CD14-positive monocyte (primary cell): ENCODE measurements around the gene KIRREL3. TPM values are rescaled to one million over a fixed set of nuclear protein-coding genes. Genes with fewer than 3 reads are reported as not detected.

ENCODE experiments used
- DNase-seq, 3 donors: peaks; one replicate each; pipeline ENCODE4 v3.0.0-alpha.2; 2011 to 2022
- H2AFZ ChIP-seq: 2 replicates; pipeline ENCODE4 v1.6.0; 2012; ENCODE audit warnings: mild to moderate bottlenecking, low read depth, low read length, inconsistent platforms; ENCODE audit not compliant: insufficient read depth, poor library complexity, severe bottlenecking
- H3K27ac ChIP-seq, 2 donors: 1 replicate in 1 of 2; 2 replicates in 1 of 2; pipeline ENCODE4 v1.5.1; 2012 to 2013; ENCODE audit warnings: low read length in 2 of 2, control low read depth in 1 of 2, inconsistent platforms in 1 of 2, low read depth in 1 of 2, mild to moderate bottlenecking in 1 of 2
- H3K27me3 ChIP-seq, 2 donors: one replicate each; pipeline versions ENCODE4 v1.6.0 to v1.6.1; 2011 to 2013; ENCODE audit warnings: low read length in 2 of 2; ENCODE audit not compliant: control insufficient read depth in 2 of 2, insufficient read depth in 2 of 2
- H3K36me3 ChIP-seq, 2 donors: replicated peaks in 1 of 2; 1 replicate in 1 of 2; 2 replicates in 1 of 2; pipeline versions ENCODE4 v1.5.1 to v1.6.1; 2012 to 2013; ENCODE audit warnings: low read length in 2 of 2, control low read depth in 1 of 2, inconsistent platforms in 1 of 2, mild to moderate bottlenecking in 1 of 2; ENCODE audit not compliant: insufficient read depth in 2 of 2, control insufficient read depth in 1 of 2
- H3K4me1 ChIP-seq, 2 donors: 1 replicate in 1 of 2; 2 replicates in 1 of 2; pipeline versions ENCODE4 v1.5.1 to v1.6.1; 2012 to 2013; ENCODE audit warnings: low read length in 2 of 2, control low read depth in 1 of 2, inconsistent platforms in 1 of 2, mild to moderate bottlenecking in 1 of 2, moderate library complexity in 1 of 2; ENCODE audit not compliant: insufficient read depth in 2 of 2, control insufficient read depth in 1 of 2
- H3K4me2 ChIP-seq: replicated peaks from 2 replicates; pipeline ENCODE3; 2012; ENCODE audit warnings: low read length, moderate library complexity, mild to moderate bottlenecking; ENCODE audit not compliant: poor library complexity, severe bottlenecking; ENCODE audit errors: extremely low read depth
- H3K4me3 ChIP-seq, 3 experiments: fragments of 200-600 bp in 1 of 3; sonication (generic) in 1 of 3; replicated peaks in 1 of 3; 1 replicate in 2 of 3; 2 replicates in 1 of 3; pipeline ENCODE4 v1.5.1; 2011 to 2013; ENCODE audit warnings: low read length in 3 of 3, mild to moderate bottlenecking in 3 of 3, control low read depth in 2 of 3, low read depth in 2 of 3, inconsistent platforms in 1 of 3, moderate library complexity in 1 of 3
- H3K79me2 ChIP-seq: 2 replicates; pipeline ENCODE4 v1.6.0; 2012; ENCODE audit warnings: mild to moderate bottlenecking, control low read depth, inconsistent platforms, low read length, moderate library complexity; ENCODE audit not compliant: insufficient read depth
- H3K9ac ChIP-seq: 2 replicates; pipeline ENCODE4 v1.6.0; 2017; ENCODE audit warnings: low read length, mild to moderate bottlenecking; ENCODE audit not compliant: insufficient read depth, poor library complexity, severe bottlenecking
- H3K9me3 ChIP-seq, 2 donors: replicated peaks in 1 of 2; 1 replicate in 1 of 2; 2 replicates in 1 of 2; pipeline versions ENCODE4 v1.5.1 to v1.6.1; 2012 to 2013; ENCODE audit warnings: low read length in 2 of 2, control low read depth in 1 of 2; ENCODE audit not compliant: control insufficient read depth in 1 of 2, insufficient read depth in 1 of 2
- H4K20me1 ChIP-seq: 2 replicates; pipeline ENCODE4 v1.6.0; 2012; ENCODE audit warnings: mild to moderate bottlenecking, low read length, control low read depth, moderate library complexity; ENCODE audit not compliant: insufficient read depth
- H3K27ac Mint-ChIP-seq, 7 donors: one replicate each; pipeline ENCODE4 v1.8.0; 2020; ENCODE audit warnings: mild to moderate bottlenecking in 7 of 7, mixed read lengths in 7 of 7, moderate library complexity in 6 of 7, inconsistent platforms in 2 of 7
- H3K27me3 Mint-ChIP-seq, 3 donors: one replicate each; pipeline ENCODE4 v1.8.0; 2021 to 2022; ENCODE audit warnings: low read depth in 3 of 3, mild to moderate bottlenecking in 3 of 3, mixed read lengths in 3 of 3, moderate library complexity in 3 of 3, inconsistent platforms in 1 of 3
- H3K36me3 Mint-ChIP-seq, 2 donors: one replicate each; pipeline ENCODE4 v1.8.0; 2020; ENCODE audit warnings: mixed read lengths in 2 of 2, inconsistent platforms in 1 of 2, mild to moderate bottlenecking in 1 of 2
- H3K4me1 Mint-ChIP-seq: one replicate; pipeline ENCODE4 v1.8.0; 2020; ENCODE audit warnings: mild to moderate bottlenecking, mixed read lengths
- H3K4me3 Mint-ChIP-seq, 2 donors: one replicate each; pipeline ENCODE4 v1.8.0; 2020; ENCODE audit warnings: mild to moderate bottlenecking in 2 of 2, mixed read lengths in 2 of 2, moderate library complexity in 1 of 2
- H3K9me3 Mint-ChIP-seq, 7 donors: one replicate each; pipeline ENCODE4 v1.8.0; 2020 to 2022; ENCODE audit warnings: mixed read lengths in 7 of 7, mild to moderate bottlenecking in 6 of 7, moderate library complexity in 6 of 7, inconsistent platforms in 2 of 7
- CTCF ChIP-seq: fragments of 200-600 bp; IDR thresholded peaks from one replicate; pipeline ENCODE4 v1.8.0; 2022; ENCODE audit warnings: antibody characterized with exemption, mild to moderate bottlenecking
- WGBS: methylation state at CpG from one replicate; pipeline ENCODE4 v1.1.5; 2013; ENCODE audit warnings: missing lambda C conversion rate; ENCODE audit not compliant: insufficient coverage; 5-methylcytosine and 5-hydroxymethylcytosine counted together
- intact Hi-C, 2 donors: fragments of 100-400 bp; cut with micrococcal nuclease; formaldehyde crosslinking; loops; one replicate each; pipeline versions ENCODE4 v1.15.0 to v1.15.1; 2023
- polyA plus RNA-seq, 3 donors: library from polyadenylated mRNA; depleted of rRNA in 1 of 3; unstranded in 2 of 3; stranded (reverse) in 1 of 3; fragments of 300-500 nt in 2 of 3; fragments of >200 nt in 1 of 3; fragmentation: Illumina TruSeq in 2 of 3; gene quantifications; 1 replicate in 2 of 3; 2 replicates in 1 of 3; pipeline ENCODE4 v1.2.3, GENCODE V29; 2012 to 2021

The KIRREL3 gene
- polyA plus RNA-seq, 3 donors: not detected

- Histone ChIP-seq H4K20me1 (no peaks in the 10 kb centered on the region), H3K36me3 (no peaks in the 10 kb centered on the region), H3K27ac (no peak overlapping the region), H3K79me2 (no peaks in the 10 kb centered on the region), H2AFZ (no peak overlapping the region), H3K27me3 (no peaks in the 10 kb centered on the region), H3K9ac (no peak overlapping the region), H3K4me1 (no peaks in the 10 kb centered on the region), H3K4me3 (no peak overlapping the region), H3K4me2 (no peak overlapping the region), H3K9me3 (no peaks in the 10 kb centered on the region)
- no CpG with 5 or more reads among the region's 7 CpGs for WGBS
- Mint-ChIP-seq H3K27ac (no peak overlapping the region), H3K9me3 (peaks cover 0 to 5% (median 2%) of the 10 kb centered on the region in 7 donors), H3K4me1 (no peaks in the 10 kb centered on the region), H3K27me3 (peaks cover 0 to 2% (median 1%) of the 10 kb centered on the region in 3 donors), H3K4me3 (no peak overlapping the region), H3K36me3 (no peaks in the 10 kb centered on the region)
- DNase-seq: no peak
- TF ChIP-seq CTCF: no peak
- intact Hi-C loops: no loop called here
Observed at GRCh38 chr11:126754591-126755426, 245.8 kb downstream of the KIRREL3 start.

- no peaks in the 10 kb centered on the region for H3K27me3 ChIP-seq
- Mint-ChIP-seq H3K36me3 (no peaks in the 10 kb centered on the region), H3K27me3 (peaks cover 2% of the 10 kb centered on the region in 3 donors), H3K4me1 (peaks cover 7% of the 10 kb centered on the region), H3K9me3 (peaks cover 0 to 5% (median 2%) of the 10 kb centered on the region in 7 donors), H3K27ac (no peak overlapping the region), H3K4me3 (no peak overlapping the region)
- no peak overlapping the region for H2AFZ ChIP-seq
- no CpG with 5 or more reads among the region's 1 CpG for WGBS
- no peaks in the 10 kb centered on the region for H4K20me1 ChIP-seq
- H3K9me3 ChIP-seq: no peaks in the 10 kb centered on the region
- no peaks in the 10 kb centered on the region for H3K79me2 ChIP-seq
- intact Hi-C loops: no loop called here
- H3K9ac ChIP-seq: no peak overlapping the region
- H3K4me1 ChIP-seq: peaks cover 0 to 4% of the 10 kb centered on the region in 2 donors
- H3K27ac ChIP-seq: no peak overlapping the region
- TF ChIP-seq CTCF: no peak
- no peaks in the 10 kb centered on the region for H3K36me3 ChIP-seq
- no peak for DNase-seq
- H3K4me2 ChIP-seq: no peak overlapping the region
- no peak overlapping the region for H3K4me3 ChIP-seq
Observed at GRCh38 chr11:126753990-126754389, 246.6 kb downstream of the KIRREL3 start.
